NCI-H526 (cell line): ENCODE data around the gene GPBP1.
A peak's percentile ranks its signal among the peaks of the same experiment; 100 is the strongest.
"Not testable (repeated sequence)": the region's sequence is repeated elsewhere in the genome, so short reads cannot be mapped to it uniquely, and the experiment has no call there.

Experiments used
- DNase-seq, 2 experiments: peaks; one replicate each; lab custom pipeline; 2025; lab: John Stamatoyannopoulos, UW

GPBP1 gene

GRCh38 chr5:57280853-57281252 lies 107.0 kb downstream of the GPBP1 start:
- no peak for DNase-seq

- not testable (repeated sequence) for DNase-seq
Observed at GRCh38 chr5:57285084-57285483, 111.2 kb downstream of the GPBP1 start.

- DNase-seq: no peak
Observed at GRCh38 chr5:57291894-57292293, 118.0 kb downstream of the GPBP1 start.

- DNase-seq: no peak
Observed at GRCh38 chr5:57292336-57292735, 118.5 kb downstream of the GPBP1 start.

GRCh38 chr5:57298295-57298984 lies 124.6 kb downstream of the GPBP1 start:
- DNase-seq: peak; percentile 9 to 66

GRCh38 chr5:57298985-57299491 lies 125.2 kb downstream of the GPBP1 start:
- DNase-seq: peak in 1 of 2 experiments; percentile 51

- DNase-seq: no peak
Observed at GRCh38 chr5:57299986-57300385, 126.1 kb downstream of the GPBP1 start.

GRCh38 chr5:57302164-57302563 lies 128.3 kb downstream of the GPBP1 start:
- DNase-seq: no peak

- DNase-seq: no peak
Observed at GRCh38 chr5:57302643-57303042, 128.8 kb downstream of the GPBP1 start.

- DNase-seq: no peak
Observed at GRCh38 chr5:57303985-57304384, 130.1 kb downstream of the GPBP1 start.

- no peak for DNase-seq
Observed at GRCh38 chr5:57304931-57305330, 131.1 kb downstream of the GPBP1 start.

GRCh38 chr5:57306359-57306758 lies 132.5 kb downstream of the GPBP1 start:
- DNase-seq: no peak

GRCh38 chr5:57307516-57307915 lies 133.7 kb downstream of the GPBP1 start:
- no peak for DNase-seq

GRCh38 chr5:57309022-57309421 lies 135.2 kb downstream of the GPBP1 start:
- not testable (repeated sequence) for DNase-seq

GRCh38 chr5:57311251-57311650 lies 137.4 kb downstream of the GPBP1 start:
- no peak for DNase-seq

- no peak for DNase-seq
Observed at GRCh38 chr5:57311921-57312735, 138.3 kb downstream of the GPBP1 start.

GRCh38 chr5:57313716-57314115 lies 139.9 kb downstream of the GPBP1 start:
- no peak for DNase-seq
